ENCODE measurements around the gene DDX1. TPM values are rescaled to one million over a fixed set of nuclear protein-coding genes. Genes with fewer than 3 reads are reported as not detected.

The DDX1 gene
- total RNA-seq, 4 donors from 2014 or later: 40.0 to 90.0 (median 52.4) TPM

- no peaks in the 10 kb centered on the region for H3K9me3 ChIP-seq
- no peaks in the 10 kb centered on the region for H3K27me3 ChIP-seq
- H3K4me3 ChIP-seq: no peak overlapping the region
- H3K27ac ChIP-seq: no peak overlapping the region
- no peaks in the 10 kb centered on the region for H3K36me3 ChIP-seq
- TF ChIP-seq POLR2A (IDR thresholded peaks at IDR 0.05) (no peak), CTCF (IDR thresholded peaks at IDR 0.05) (no peak)
- H3K4me1 ChIP-seq: peaks cover 0 to 6% (median 0%) of the 10 kb centered on the region in 4 donors
- DNase-seq: no peak
Observed at GRCh38 chr2:15565994-15566671, 25.5 kb upstream of the DDX1 start.

DNA sequence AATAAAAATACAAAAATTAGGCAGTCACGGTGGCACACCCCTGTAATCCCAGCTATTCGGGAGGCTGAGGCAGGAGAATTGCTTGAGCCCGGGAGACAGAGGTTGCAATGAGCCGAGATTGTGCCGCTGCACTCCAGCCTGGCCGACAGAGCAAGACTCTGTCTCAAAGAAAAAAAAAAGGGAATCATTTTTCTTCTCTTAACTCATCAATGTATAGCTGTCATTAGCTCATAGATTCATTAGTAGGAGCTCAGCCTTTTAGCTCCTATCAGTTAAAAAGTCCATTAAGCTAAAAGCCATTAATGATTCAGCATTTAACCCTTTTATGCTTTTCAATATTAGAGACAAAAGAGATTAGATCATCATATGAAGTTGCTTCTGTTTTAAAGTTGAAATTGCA is 24.8 kb upstream of the DDX1 start:
- no peak for DNase-seq
- no peaks in the 10 kb centered on the region for H3K9me3 ChIP-seq
- H3K4me3 ChIP-seq: no peak overlapping the region
- peaks cover 0 to 6% (median 0%) of the 10 kb centered on the region in 4 donors for H3K4me1 ChIP-seq
- no peaks in the 10 kb centered on the region for H3K36me3 ChIP-seq
- no peak overlapping the region for H3K27ac ChIP-seq
- TF ChIP-seq POLR2A (IDR thresholded peaks at IDR 0.05): no peak
- TF ChIP-seq CTCF (IDR thresholded peaks at IDR 0.05): no peak
- no peaks in the 10 kb centered on the region for H3K27me3 ChIP-seq

GRCh38 chr2:15568874-15569273 is 22.8 kb upstream of the DDX1 start:
- H3K27me3 ChIP-seq: no peaks in the 10 kb centered on the region
- DNase-seq: no peak
- no peak overlapping the region for H3K4me3 ChIP-seq
- no peak for TF ChIP-seq POLR2A (IDR thresholded peaks at IDR 0.05)
- no peak for TF ChIP-seq CTCF (IDR thresholded peaks at IDR 0.05)
- no peaks in the 10 kb centered on the region for H3K4me1 ChIP-seq
- H3K36me3 ChIP-seq: no peaks in the 10 kb centered on the region
- H3K9me3 ChIP-seq: no peaks in the 10 kb centered on the region
- no peak overlapping the region for H3K27ac ChIP-seq

GRCh38 chr2:15570104-15570503 is 21.6 kb upstream of the DDX1 start:
- Histone ChIP-seq H3K4me3 (no peak overlapping the region), H3K36me3 (no peaks in the 10 kb centered on the region), H3K27me3 (no peaks in the 10 kb centered on the region), H3K9me3 (no peaks in the 10 kb centered on the region), H3K4me1 (no peaks in the 10 kb centered on the region), H3K27ac (no peak overlapping the region)
- DNase-seq: no peak
- TF ChIP-seq POLR2A (IDR thresholded peaks at IDR 0.05) (no peak), CTCF (IDR thresholded peaks at IDR 0.05) (no peak)

GRCh38 chr2:15571729-15572128 is 19.9 kb upstream of the DDX1 start:
- Histone ChIP-seq H3K27ac (no peak overlapping the region), H3K27me3 (no peaks in the 10 kb centered on the region)

More at GRCh38 chr2:15571729-15572128, 19.9 kb upstream of the DDX1 start:
- Histone ChIP-seq H3K4me3 (no peak overlapping the region), H3K4me1 (no peaks in the 10 kb centered on the region), H3K36me3 (no peaks in the 10 kb centered on the region), H3K9me3 (no peaks in the 10 kb centered on the region)
- TF ChIP-seq CTCF (IDR thresholded peaks at IDR 0.05): no peak
- TF ChIP-seq POLR2A (IDR thresholded peaks at IDR 0.05): no peak
- no peak for DNase-seq
